Suprapubic skin (tissue), 4 donors: Measurements from ENCODE around the gene CTDNEP1. TPM values are rescaled to one million over a fixed set of nuclear protein-coding genes. Genes with fewer than 3 reads are reported as not detected.

ENCODE experiments used
- DNase-seq, 2 donors: peaks; one replicate each; pipeline ENCODE4 v3.0.0-alpha.2; 2019; ENCODE audit warnings: low spot score in 2 of 2
- H3K27ac ChIP-seq: fragments of 200-600 bp; sonication (generic); one replicate; pipeline ENCODE4 v1.5.1; 2019
- H3K27me3 ChIP-seq: fragments of 200-600 bp; sonication (generic); one replicate; pipeline ENCODE4 v1.5.1; 2019
- H3K36me3 ChIP-seq: fragments of 200-600 bp; sonication (generic); one replicate; pipeline ENCODE4 v1.5.1; 2019
- H3K4me1 ChIP-seq: fragments of 200-600 bp; sonication (generic); one replicate; pipeline ENCODE4 v1.5.1; 2019
- H3K4me3 ChIP-seq: fragments of 200-600 bp; sonication (generic); one replicate; pipeline ENCODE4 v1.5.1; 2019; ENCODE audit warnings: mild to moderate bottlenecking
- H3K9me3 ChIP-seq: fragments of 200-600 bp; sonication (generic); one replicate; pipeline ENCODE4 v1.5.1; 2019
- CTCF ChIP-seq, 2 donors: fragments of 200-600 bp in 1 of 2; fragments of 450-650 bp in 1 of 2; sonication (generic) in 1 of 2; IDR thresholded peaks; one replicate each; pipeline ENCODE4 v1.5.1; 2016 to 2019; ENCODE audit warnings: antibody characterized with exemption in 2 of 2, mild to moderate bottlenecking in 1 of 2, moderate library complexity in 1 of 2
- EP300 ChIP-seq: sonication (generic); formaldehyde crosslinking; IDR thresholded peaks from one replicate; pipeline ENCODE4 v1.6.1; 2017; ENCODE audit warnings: antibody characterized with exemption
- POLR2A ChIP-seq, 2 donors: fragments of 450-650 bp; IDR thresholded peaks; one replicate each; pipeline ENCODE4 v1.6.1; 2017; ENCODE audit warnings: antibody characterized with exemption in 2 of 2, mild to moderate bottlenecking in 2 of 2, moderate library complexity in 2 of 2
- POLR2AphosphoS5 ChIP-seq, 3 donors: sonication (generic); formaldehyde crosslinking; IDR thresholded peaks; one replicate each; pipeline ENCODE4 v1.6.1; 2017; ENCODE audit warnings: antibody characterized with exemption in 3 of 3
- WGBS: methylation state at CpG from one replicate; pipeline ENCODE4 v1.1.5; 2018; 5-methylcytosine and 5-hydroxymethylcytosine counted together
- total RNA-seq, 4 donors: library from RNA; depleted of rRNA; stranded (reverse); fragments of >200 nt; gene quantifications; one replicate each; pipeline ENCODE4 v1.1.0, GENCODE V29; 2016

The CTDNEP1 gene
- total RNA-seq, 4 donors from 2014 or later: 54.7 to 80.6 (median 72.1) TPM

GRCh38 chr17:7279448-7279847, 27.9 kb upstream of the CTDNEP1 start:
- WGBS: 83% methylated on average over 8 of the region's 8 CpGs
- H3K27ac ChIP-seq: no peak overlapping the region

GRCh38 chr17:7266784-7267183, 15.2 kb upstream of the CTDNEP1 start:
- WGBS: 72% methylated on average over 1 of the region's 1 CpG
- no peak for DNase-seq
- Histone ChIP-seq H3K36me3 (no peaks in the 10 kb centered on the region), H3K27me3 (peaks cover 24% of the 10 kb centered on the region), H3K27ac (no peak overlapping the region), H3K4me1 (peaks cover 19% of the 10 kb centered on the region), H3K9me3 (no peaks in the 10 kb centered on the region), H3K4me3 (no peak overlapping the region)
- TF ChIP-seq CTCF (IDR thresholded peaks at IDR 0.05) (no peak), POLR2AphosphoS5 (IDR thresholded peaks at IDR 0.05) (no peak), EP300 (no peak), POLR2A (IDR thresholded peaks at IDR 0.05) (no peak)

More at GRCh38 chr17:7279448-7279847, 27.9 kb upstream of the CTDNEP1 start:
- Histone ChIP-seq H3K36me3 (no peaks in the 10 kb centered on the region), H3K4me1 (peaks cover 34% of the 10 kb centered on the region), H3K27me3 (peaks cover 3% of the 10 kb centered on the region), H3K9me3 (no peaks in the 10 kb centered on the region), H3K4me3 (no peak overlapping the region)
- TF ChIP-seq EP300 (no peak), CTCF (IDR thresholded peaks at IDR 0.05) (no peak), POLR2A (IDR thresholded peaks at IDR 0.05) (no peak), POLR2AphosphoS5 (IDR thresholded peaks at IDR 0.05) (no peak)
- no peak for DNase-seq

- Histone ChIP-seq H3K36me3 (peaks cover 9% of the 10 kb centered on the region), H3K27me3 (peaks cover 37% of the 10 kb centered on the region), H3K4me3 (peak overlapping the region; percentile 52), H3K27ac (no peak overlapping the region), H3K4me1 (peaks cover 46% of the 10 kb centered on the region), H3K9me3 (no peaks in the 10 kb centered on the region)
- 59% methylated on average over 4 of the region's 4 CpGs for WGBS
- DNase-seq: no peak
- no peak for TF ChIP-seq CTCF (IDR thresholded peaks at IDR 0.05)
- TF ChIP-seq POLR2AphosphoS5 (IDR thresholded peaks at IDR 0.05): no peak
- no peak for TF ChIP-seq EP300
- TF ChIP-seq POLR2A (IDR thresholded peaks at IDR 0.05): no peak
Observed at GRCh38 chr17:7263801-7264078, 12.2 kb upstream of the CTDNEP1 start.

- TF ChIP-seq CTCF (IDR thresholded peaks at IDR 0.05) (no peak), EP300 (no peak), POLR2A (IDR thresholded peaks at IDR 0.05) (no peak), POLR2AphosphoS5 (IDR thresholded peaks at IDR 0.05) (no peak)
- peak overlapping the region; percentile 60 for H3K27ac ChIP-seq
- H3K4me1 ChIP-seq: peaks cover 47% of the 10 kb centered on the region
- peaks cover 37% of the 10 kb centered on the region for H3K27me3 ChIP-seq
- H3K36me3 ChIP-seq: peaks cover 14% of the 10 kb centered on the region
- H3K9me3 ChIP-seq: no peaks in the 10 kb centered on the region
- H3K4me3 ChIP-seq: peak overlapping the region; percentile 52
- no peak for DNase-seq
- WGBS: 12% methylated on average over 26 of the region's 26 CpGs
Observed at GRCh38 chr17:7262935-7263800, 11.6 kb upstream of the CTDNEP1 start.

GRCh38 chr17:7262192-7262934, 10.8 kb upstream of the CTDNEP1 start, which contains the start of gene CLDN7:
CLDN7 (minus strand) TSS chr17:7262478; CDS start chr17:7262043, 435 bp downstream.
- peak in 1 of 2 donors; percentile 15 for TF ChIP-seq POLR2A (IDR thresholded peaks at IDR 0.05)
- TF ChIP-seq CTCF (IDR thresholded peaks at IDR 0.05): no peak
- H3K9me3 ChIP-seq: no peaks in the 10 kb centered on the region
- peak within 1 kb of the TSS; percentile 52 for H3K4me3 ChIP-seq
- peaks cover 47% of the 10 kb centered on the region for H3K4me1 ChIP-seq
- peak within 1 kb of the TSS; percentile 60 for H3K27ac ChIP-seq
- 8% methylated on average over 44 of the region's 64 CpGs for WGBS
- peaks cover 21% of the 10 kb centered on the region for H3K36me3 ChIP-seq
- peaks cover 37% of the 10 kb centered on the region for H3K27me3 ChIP-seq
- no peak for DNase-seq
